Measurements from ENCODE around the gene PPP4R2.

DNA sequence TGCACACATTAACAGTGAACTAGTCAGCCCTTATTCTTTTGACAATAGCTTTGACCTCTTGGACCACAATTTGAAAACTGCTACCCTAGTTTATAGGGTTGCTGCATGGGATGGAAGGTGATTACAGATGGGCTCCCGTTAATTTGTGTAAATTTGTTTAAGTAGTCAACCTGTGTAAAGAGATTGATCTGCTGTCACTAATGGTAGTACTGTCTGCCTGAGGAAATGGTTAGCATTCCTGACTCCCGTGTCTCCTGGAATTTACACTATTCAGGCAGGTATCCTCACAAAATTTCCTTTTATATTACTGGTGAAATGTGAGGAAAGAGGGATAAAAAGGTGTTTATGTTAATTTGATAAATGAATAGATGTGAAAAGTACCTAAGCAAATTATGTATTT lies 49.6 kb downstream of the PPP4R2 start:
- TF ChIP-seq CSDC2 (CRISPR knock-in tag; IDR thresholded peaks at IDR 0.05) (no peak), BACH2 (CRISPR knock-in tag; IDR thresholded peaks at IDR 0.05; ENCODE audit: borderline replicate concordance) (no peak), RARB (CRISPR knock-in tag; IDR thresholded peaks at IDR 0.05) (no peak), GLIS3 (CRISPR knock-in tag; IDR thresholded peaks at IDR 0.05) (no peak), ESRRG (CRISPR knock-in tag; IDR thresholded peaks at IDR 0.05) (no peak), PPARA (CRISPR knock-in tag; IDR thresholded peaks at IDR 0.05; ENCODE audit: borderline replicate concordance) (no peak), ARNTL (CRISPR knock-in tag; IDR thresholded peaks at IDR 0.05; ENCODE audit: borderline replicate concordance, low read depth) (no peak), TCF4 (CRISPR knock-in tag; IDR thresholded peaks at IDR 0.05; ENCODE audit: borderline replicate concordance) (no peak), ZFP30 (CRISPR knock-in tag; IDR thresholded peaks at IDR 0.05) (no peak), SNAI2 (CRISPR knock-in tag; IDR thresholded peaks at IDR 0.05) (no peak), OSR1 (CRISPR knock-in tag; IDR thresholded peaks at IDR 0.05) (no peak)
- TF ChIP-seq, protein P1, sequence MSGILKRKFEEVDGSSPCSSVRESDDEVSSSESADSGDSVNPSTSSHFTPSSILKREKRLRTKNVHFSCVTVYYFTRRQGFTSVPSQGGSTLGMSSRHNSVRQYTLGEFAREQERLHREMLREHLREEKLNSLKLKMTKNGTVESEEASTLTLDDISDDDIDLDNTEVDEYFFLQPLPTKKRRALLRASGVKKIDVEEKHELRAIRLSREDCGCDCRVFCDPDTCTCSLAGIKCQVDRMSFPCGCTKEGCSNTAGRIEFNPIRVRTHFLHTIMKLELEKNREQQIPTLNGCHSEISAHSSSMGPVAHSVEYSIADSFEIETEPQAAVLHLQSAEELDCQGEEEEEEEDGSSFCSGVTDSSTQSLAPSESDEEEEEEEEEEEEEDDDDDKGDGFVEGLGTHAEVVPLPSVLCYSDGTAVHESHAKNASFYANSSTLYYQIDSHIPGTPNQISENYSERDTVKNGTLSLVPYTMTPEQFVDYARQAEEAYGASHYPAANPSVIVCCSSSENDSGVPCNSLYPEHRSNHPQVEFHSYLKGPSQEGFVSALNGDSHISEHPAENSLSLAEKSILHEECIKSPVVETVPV (CRISPR knock-in tag; IDR thresholded peaks at IDR 0.05): no peak
- TF ChIP-seq, protein P2, sequence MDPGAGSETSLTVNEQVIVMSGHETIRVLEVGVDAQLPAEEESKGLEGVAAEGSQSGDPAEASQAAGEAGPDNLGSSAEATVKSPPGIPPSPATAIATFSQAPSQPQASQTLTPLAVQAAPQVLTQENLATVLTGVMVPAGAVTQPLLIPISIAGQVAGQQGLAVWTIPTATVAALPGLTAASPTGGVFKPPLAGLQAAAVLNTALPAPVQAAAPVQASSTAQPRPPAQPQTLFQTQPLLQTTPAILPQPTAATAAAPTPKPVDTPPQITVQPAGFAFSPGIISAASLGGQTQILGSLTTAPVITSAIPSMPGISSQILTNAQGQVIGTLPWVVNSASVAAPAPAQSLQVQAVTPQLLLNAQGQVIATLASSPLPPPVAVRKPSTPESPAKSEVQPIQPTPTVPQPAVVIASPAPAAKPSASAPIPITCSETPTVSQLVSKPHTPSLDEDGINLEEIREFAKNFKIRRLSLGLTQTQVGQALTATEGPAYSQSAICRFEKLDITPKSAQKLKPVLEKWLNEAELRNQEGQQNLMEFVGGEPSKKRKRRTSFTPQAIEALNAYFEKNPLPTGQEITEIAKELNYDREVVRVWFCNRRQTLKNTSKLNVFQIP (CRISPR knock-in tag; IDR thresholded peaks at IDR 0.05; ENCODE audit: borderline replicate concordance, low read depth): no peak

Data from SK-N-SH treated with all-trans-retinoic acid at 6 μM for 48 hours (cell line).